Prostate gland (tissue), 2 donors: Measurements from ENCODE around the gene DNAJC16. TPM values are rescaled to one million over a fixed set of nuclear protein-coding genes. Genes with fewer than 3 reads are reported as not detected.
A peak's percentile ranks its signal among the peaks of the same experiment; 100 is the strongest.

Experiments
- DNase-seq: peaks from one replicate; pipeline ENCODE4 v3.0.0-alpha.2; 2019; ENCODE audit warnings: low spot score
- H3K27ac ChIP-seq, 2 donors: fragments of 200-600 bp; sonication (generic); 2 replicates each; pipeline ENCODE4 v1.5.1; 2017 to 2019
- H3K27me3 ChIP-seq: fragments of 200-600 bp; sonication (generic); replicated peaks from 2 replicates; pipeline ENCODE4 v1.5.1; 2019; ENCODE audit not compliant: insufficient read depth
- H3K36me3 ChIP-seq, 2 donors: fragments of 200-600 bp; sonication (generic); 1 replicate in 1 of 2; 2 replicates in 1 of 2; pipeline versions ENCODE4 v1.5.1 to v1.8.1; 2017 to 2019
- H3K4me1 ChIP-seq: fragments of 200-600 bp; sonication (generic); replicated peaks from 2 replicates; pipeline ENCODE4 v1.5.1; 2019
- H3K4me3 ChIP-seq, 2 donors: fragments of 200-600 bp; sonication (generic); 2 replicates each; pipeline ENCODE4 v1.5.1; 2017 to 2019
- H3K9me3 ChIP-seq: fragments of 200-600 bp; sonication (generic); 2 replicates; pipeline ENCODE4 v1.5.1; 2017
- CTCF ChIP-seq, 4 experiments: fragments of 200-600 bp in 2 of 4; fragments of 450-650 bp in 2 of 4; sonication (generic) in 2 of 4; IDR thresholded peaks; 1 replicate in 3 of 4; 2 replicates in 1 of 4; pipeline ENCODE4 v1.5.1; 2016 to 2019; ENCODE audit warnings: antibody characterized with exemption in 4 of 4, mild to moderate bottlenecking in 2 of 4, moderate library complexity in 2 of 4
- POLR2A ChIP-seq: fragments of 450-650 bp; IDR thresholded peaks from one replicate; pipeline ENCODE4 v1.6.1; 2016; ENCODE audit warnings: antibody characterized with exemption, mild to moderate bottlenecking
- POLR2AphosphoS5 ChIP-seq: sonication (generic); formaldehyde crosslinking; IDR thresholded peaks from one replicate; pipeline ENCODE4 v1.6.1; 2017; ENCODE audit warnings: antibody characterized with exemption
- WGBS: methylation state at CpG from one replicate; pipeline ENCODE4 v1.1.5; 2018; 5-methylcytosine and 5-hydroxymethylcytosine counted together
- intact Hi-C: fragments of 100-400 bp; cut with DNase I; formaldehyde crosslinking; loops from one replicate; pipeline ENCODE4 v1.14.2; 2022
- total RNA-seq, 2 donors: library from RNA; depleted of rRNA; stranded (reverse); fragments of >200 nt; gene quantifications; one replicate each; pipeline ENCODE4 v1.1.0, GENCODE V29; 2016

The DNAJC16 gene
- total RNA-seq, 2 donors from 2014 or later: 21.5 to 27.2 TPM

- DNase-seq: peak; percentile 13
- H3K4me3 ChIP-seq: no peak overlapping the region
- no peaks in the 10 kb centered on the region for H3K36me3 ChIP-seq
- H3K9me3 ChIP-seq: no peaks in the 10 kb centered on the region
- no peaks in the 10 kb centered on the region for H3K4me1 ChIP-seq
- H3K27me3 ChIP-seq: no peaks in the 10 kb centered on the region
- H3K27ac ChIP-seq: no peak overlapping the region
- intact Hi-C loops: no loop called here
- TF ChIP-seq POLR2A (no peak), POLR2AphosphoS5 (no peak), CTCF (IDR thresholded peaks at IDR 0.05) (peak in 3 of 4 experiments; percentile 20 to 52 (median 37))
- WGBS: 71% methylated on average over 17 of the region's 17 CpGs
Measured at GRCh38 chr1:15501208-15502032, 25.2 kb upstream of the DNAJC16 start.

- H3K27ac ChIP-seq: no peak overlapping the region
- H3K27me3 ChIP-seq: no peaks in the 10 kb centered on the region
- no peak for DNase-seq
- WGBS: 93% methylated on average over 4 of the region's 4 CpGs
- no peaks in the 10 kb centered on the region for H3K4me1 ChIP-seq
- H3K4me3 ChIP-seq: no peak overlapping the region
- H3K36me3 ChIP-seq: no peaks in the 10 kb centered on the region
- TF ChIP-seq POLR2A (no peak), CTCF (IDR thresholded peaks at IDR 0.05) (no peak)
- intact Hi-C loops: no loop called here
- no peaks in the 10 kb centered on the region for H3K9me3 ChIP-seq
Measured at GRCh38 chr1:15504436-15504835, 22.2 kb upstream of the DNAJC16 start.

- no peaks in the 10 kb centered on the region for H3K36me3 ChIP-seq
- no peaks in the 10 kb centered on the region for H3K9me3 ChIP-seq
- 96% methylated on average over 17 of the region's 17 CpGs for WGBS
- H3K4me1 ChIP-seq: no peaks in the 10 kb centered on the region
- no peaks in the 10 kb centered on the region for H3K27me3 ChIP-seq
- intact Hi-C loops: no loop called here
- no peak overlapping the region for H3K4me3 ChIP-seq
- no peak for DNase-seq
- TF ChIP-seq POLR2A: no peak
- no peak for TF ChIP-seq POLR2AphosphoS5
- no peak for TF ChIP-seq CTCF (IDR thresholded peaks at IDR 0.05)
- no peak overlapping the region for H3K27ac ChIP-seq
Measured at GRCh38 chr1:15506831-15507230, 19.8 kb upstream of the DNAJC16 start.

GRCh38 chr1:15507278-15507677, 19.4 kb upstream of the DNAJC16 start:
- TF ChIP-seq POLR2AphosphoS5 (no peak), POLR2A (no peak), CTCF (IDR thresholded peaks at IDR 0.05) (no peak)
- Histone ChIP-seq H3K9me3 (no peaks in the 10 kb centered on the region), H3K36me3 (no peaks in the 10 kb centered on the region), H3K4me3 (no peak overlapping the region), H3K27ac (no peak overlapping the region), H3K27me3 (no peaks in the 10 kb centered on the region), H3K4me1 (no peaks in the 10 kb centered on the region)
- 93% methylated on average over 5 of the region's 5 CpGs for WGBS
- intact Hi-C loops: no loop called here
- no peak for DNase-seq
